Right atrium auricular region (tissue), 2 donors: ENCODE results near the gene COL2A1. TPM values are rescaled to one million over a fixed set of nuclear protein-coding genes. Genes with fewer than 3 reads are reported as not detected.

Experiments used
- DNase-seq: peaks from one replicate; pipeline ENCODE4 v3.0.0-alpha.2; 2019; ENCODE audit warnings: low spot score
- H3K27ac ChIP-seq, 2 donors: fragments of 200-600 bp; sonication (generic); 1 replicate in 1 of 2; 2 replicates in 1 of 2; pipeline ENCODE4 v1.5.1; 2016 to 2019
- H3K27me3 ChIP-seq, 2 donors: fragments of 200-600 bp; sonication (generic); one replicate each; pipeline versions ENCODE4 v1.5.1 to v1.6.0; 2017 to 2019
- H3K36me3 ChIP-seq: fragments of 200-600 bp; sonication (generic); one replicate; pipeline ENCODE4 v1.5.1; 2016
- H3K4me1 ChIP-seq, 2 donors: fragments of 200-600 bp; sonication (generic); one replicate each; pipeline versions ENCODE4 v1.5.1 to v1.6.0; 2017 to 2019
- H3K4me3 ChIP-seq, 2 donors: fragments of 200-600 bp; sonication (generic); 1 replicate in 1 of 2; 2 replicates in 1 of 2; pipeline ENCODE4 v1.5.1; 2017 to 2019; ENCODE audit warnings: mild to moderate bottlenecking in 1 of 2, moderate library complexity in 1 of 2
- H3K9me3 ChIP-seq, 2 donors: fragments of 200-600 bp; sonication (generic); one replicate each; pipeline ENCODE4 v1.5.1; 2019
- total RNA-seq, 2 donors: library from RNA; depleted of rRNA; stranded (reverse); fragments of >200 nt; gene quantifications; one replicate each; pipeline ENCODE4 v1.1.0, GENCODE V29; 2016
- TF ChIP-seq, protein P1 (sequence below), 2 donors: fragments of 200-600 bp; sonication (generic); IDR thresholded peaks; one replicate each; pipeline ENCODE4 v1.5.1; 2019; ENCODE audit warnings: antibody characterized with exemption in 2 of 2

Gene COL2A1
- total RNA-seq, 2 donors from 2014 or later = not detected

DNA sequence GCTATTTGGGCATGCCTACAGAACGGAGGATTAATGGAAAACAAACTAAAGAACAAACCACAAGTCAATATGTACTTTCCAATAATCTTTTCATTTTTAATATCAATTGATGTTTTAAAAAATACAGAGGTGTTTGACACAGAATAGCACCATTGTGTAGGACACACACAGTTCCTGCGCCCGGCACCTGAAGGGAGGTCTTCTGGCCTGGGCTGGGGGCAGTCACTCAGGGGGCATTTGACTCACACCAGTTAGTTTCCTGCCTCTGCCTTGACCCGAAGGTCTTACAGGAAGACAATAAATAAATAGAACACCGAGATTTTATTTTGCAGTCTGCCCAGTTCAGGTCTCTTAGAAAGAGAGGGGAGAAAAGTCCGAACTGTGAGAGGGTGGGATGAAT, 31.4 kb downstream of the COL2A1 start:
- no peaks in the 10 kb centered on the region for H3K9me3 ChIP-seq
- H3K4me1 ChIP-seq = no peaks in the 10 kb centered on the region
- TF ChIP-seq, protein P1, sequence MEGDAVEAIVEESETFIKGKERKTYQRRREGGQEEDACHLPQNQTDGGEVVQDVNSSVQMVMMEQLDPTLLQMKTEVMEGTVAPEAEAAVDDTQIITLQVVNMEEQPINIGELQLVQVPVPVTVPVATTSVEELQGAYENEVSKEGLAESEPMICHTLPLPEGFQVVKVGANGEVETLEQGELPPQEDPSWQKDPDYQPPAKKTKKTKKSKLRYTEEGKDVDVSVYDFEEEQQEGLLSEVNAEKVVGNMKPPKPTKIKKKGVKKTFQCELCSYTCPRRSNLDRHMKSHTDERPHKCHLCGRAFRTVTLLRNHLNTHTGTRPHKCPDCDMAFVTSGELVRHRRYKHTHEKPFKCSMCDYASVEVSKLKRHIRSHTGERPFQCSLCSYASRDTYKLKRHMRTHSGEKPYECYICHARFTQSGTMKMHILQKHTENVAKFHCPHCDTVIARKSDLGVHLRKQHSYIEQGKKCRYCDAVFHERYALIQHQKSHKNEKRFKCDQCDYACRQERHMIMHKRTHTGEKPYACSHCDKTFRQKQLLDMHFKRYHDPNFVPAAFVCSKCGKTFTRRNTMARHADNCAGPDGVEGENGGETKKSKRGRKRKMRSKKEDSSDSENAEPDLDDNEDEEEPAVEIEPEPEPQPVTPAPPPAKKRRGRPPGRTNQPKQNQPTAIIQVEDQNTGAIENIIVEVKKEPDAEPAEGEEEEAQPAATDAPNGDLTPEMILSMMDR (IDR thresholded peaks at IDR 0.05) = no peak
- H3K4me3 ChIP-seq = no peak overlapping the region
- DNase-seq = no peak
- no peak overlapping the region for H3K27ac ChIP-seq
- H3K36me3 ChIP-seq = no peaks in the 10 kb centered on the region
- no peaks in the 10 kb centered on the region for H3K27me3 ChIP-seq

DNA sequence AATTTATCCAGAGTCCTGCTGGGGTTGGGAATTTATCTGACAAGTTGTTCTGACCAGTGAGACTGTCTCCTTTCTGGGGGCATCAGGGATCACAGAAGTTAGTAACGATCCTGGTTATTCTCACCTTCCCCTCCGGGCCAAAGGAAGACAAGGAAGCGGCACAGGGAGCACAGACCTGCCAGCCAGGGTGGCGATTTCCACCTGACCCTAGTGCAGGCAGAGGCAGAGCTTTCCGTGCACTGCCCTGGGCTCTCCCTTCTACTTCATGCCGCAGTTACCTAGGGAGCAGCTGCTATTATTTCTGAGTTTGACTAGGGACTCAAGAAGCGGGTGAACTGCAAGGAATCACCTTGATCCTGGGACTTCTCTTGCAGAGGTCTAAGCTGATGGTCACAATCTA, 33.4 kb downstream of the COL2A1 start:
- H3K36me3 ChIP-seq = no peaks in the 10 kb centered on the region
- no peak for DNase-seq
- H3K4me3 ChIP-seq = no peak overlapping the region

DNA sequence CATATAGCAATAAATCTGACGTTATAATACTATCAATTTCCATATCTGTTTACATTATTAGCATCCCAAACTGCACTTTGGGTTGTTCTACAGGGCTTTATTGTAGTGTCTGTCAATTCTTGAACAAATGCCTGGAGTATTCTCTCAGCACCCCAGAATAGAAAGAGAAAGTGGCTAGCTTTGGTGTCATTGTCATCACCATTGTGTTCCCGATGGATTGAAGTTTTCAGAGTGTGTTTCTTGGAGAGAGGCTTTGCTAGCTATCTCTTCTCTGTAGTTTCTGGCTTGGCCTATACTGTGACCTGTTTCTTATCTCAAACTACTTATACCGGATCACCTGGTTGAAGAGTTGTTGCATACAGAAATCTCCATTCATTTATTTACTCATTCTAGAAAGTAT, 34.4 kb downstream of the COL2A1 start:
- no peak overlapping the region for H3K4me3 ChIP-seq
- peaks cover 0 to 3% of the 10 kb centered on the region in 2 donors for H3K4me1 ChIP-seq
- H3K27ac ChIP-seq = peak overlapping the region in 1 of 2 donors; percentile 5

More for the DNA sequence above, 33.4 kb downstream of the COL2A1 start:
- Histone ChIP-seq H3K27me3 (no peaks in the 10 kb centered on the region), H3K4me1 (peaks cover 0 to 3% of the 10 kb centered on the region in 2 donors), H3K27ac (no peak overlapping the region), H3K9me3 (no peaks in the 10 kb centered on the region)
- TF ChIP-seq, protein P1 (IDR thresholded peaks at IDR 0.05) = no peak

DNA sequence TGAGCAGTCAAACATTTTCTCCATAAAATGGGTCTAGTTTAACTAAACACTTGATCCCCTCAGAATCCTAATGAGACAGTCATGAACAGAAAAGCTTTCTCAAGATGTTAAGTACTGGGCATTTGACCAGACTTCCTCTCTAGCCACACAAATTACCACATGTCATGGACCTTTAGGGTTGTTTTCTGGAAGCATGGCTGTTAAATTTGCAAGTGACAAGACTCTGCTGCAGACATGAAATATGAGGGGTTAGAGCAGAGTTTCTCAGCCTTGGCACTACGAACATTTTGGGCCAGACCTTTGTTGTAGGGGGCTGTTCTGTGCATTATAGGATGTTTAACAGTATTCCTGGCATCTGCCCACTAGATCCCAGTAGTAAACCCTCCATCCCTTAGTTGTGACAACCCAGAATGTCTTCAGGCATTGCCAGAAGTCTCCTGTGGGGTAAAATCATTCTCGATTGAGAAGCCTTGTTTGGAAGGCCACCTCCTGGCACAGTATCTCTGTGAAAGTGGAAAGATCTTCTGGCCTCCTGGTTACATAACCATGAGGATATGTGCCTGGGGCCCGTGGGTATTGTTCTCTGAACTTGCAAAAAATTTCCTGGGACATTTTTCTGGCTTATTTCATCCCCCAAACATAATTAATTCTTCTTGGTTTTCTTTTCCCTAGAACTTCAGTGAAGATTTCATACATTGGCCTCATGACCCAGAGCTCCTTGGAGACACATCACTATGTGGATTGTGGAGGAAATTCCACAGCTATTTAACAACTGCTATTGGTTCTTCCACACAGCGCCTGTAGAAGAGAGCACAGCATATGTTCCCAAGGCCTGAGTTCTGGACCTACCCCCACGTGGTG, 36.6 kb downstream of the COL2A1 start:
- no peaks in the 10 kb centered on the region for H3K36me3 ChIP-seq
- H3K4me1 ChIP-seq = peaks cover 0 to 19% of the 10 kb centered on the region in 2 donors
- TF ChIP-seq, protein P1 (IDR thresholded peaks at IDR 0.05) = no peak
- peak overlapping the region; percentile 13 to 23 for H3K27ac ChIP-seq
- no peaks in the 10 kb centered on the region for H3K9me3 ChIP-seq
- H3K4me3 ChIP-seq = no peak overlapping the region
- no peak for DNase-seq
- H3K27me3 ChIP-seq = no peaks in the 10 kb centered on the region

More for the DNA sequence above, 34.4 kb downstream of the COL2A1 start:
- DNase-seq = no peak
- TF ChIP-seq, protein P1 (IDR thresholded peaks at IDR 0.05) = no peak
- H3K36me3 ChIP-seq = no peaks in the 10 kb centered on the region
- no peaks in the 10 kb centered on the region for H3K9me3 ChIP-seq
- H3K27me3 ChIP-seq = no peaks in the 10 kb centered on the region

DNA sequence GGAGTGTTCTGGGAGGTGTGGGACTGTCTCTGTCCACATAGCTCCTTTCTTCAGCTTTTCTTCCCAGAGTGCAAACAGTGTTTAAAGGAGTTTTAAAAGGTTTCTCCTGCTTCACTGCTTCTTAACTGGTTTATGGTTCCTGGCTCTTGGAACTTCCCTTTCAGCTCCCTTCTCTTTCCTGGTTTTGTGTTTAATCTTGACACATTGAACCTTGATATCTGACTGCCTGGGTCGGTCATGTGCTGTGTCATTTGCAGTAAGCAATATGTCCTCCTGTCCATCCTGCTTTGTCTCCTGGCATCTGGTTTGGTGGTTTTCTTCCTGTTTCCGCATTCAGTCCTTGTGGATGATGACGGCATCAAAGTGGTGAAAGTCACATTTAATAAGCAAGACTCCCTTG, 38.7 kb downstream of the COL2A1 start:
- Histone ChIP-seq H3K9me3 (no peaks in the 10 kb centered on the region), H3K27me3 (no peaks in the 10 kb centered on the region), H3K27ac (no peak overlapping the region), H3K4me3 (no peak overlapping the region), H3K4me1 (peaks cover 0 to 19% of the 10 kb centered on the region in 2 donors), H3K36me3 (no peaks in the 10 kb centered on the region)
- no peak for DNase-seq
- TF ChIP-seq, protein P1 (IDR thresholded peaks at IDR 0.05) = no peak
